GM12878 (cell line): ENCODE measurements around the gene ZNF629.
"Not testable (repeated sequence)": the region's sequence is repeated elsewhere in the genome, so short reads cannot be mapped to it uniquely, and the experiment has no call there.

ENCODE experiments used
- CTCF ChIP-seq, 3 experiments: IDR thresholded peaks in 2 of 3; conservative IDR thresholded peaks in 1 of 3; 2 replicates each; pipeline ENCODE4 v1.5.1; 2011; ENCODE audit warnings: low read depth in 3 of 3, low read length in 3 of 3, mild to moderate bottlenecking in 3 of 3, control low read depth in 2 of 3, moderate library complexity in 2 of 3, inconsistent platforms in 1 of 3, mixed read lengths in 1 of 3; ENCODE audit not compliant: control insufficient read depth in 2 of 3, insufficient read depth in 1 of 3; ENCODE audit errors: extremely low read depth in 1 of 3
- EZH2 ChIP-seq: IDR thresholded peaks from 2 replicates; pipeline ENCODE4 v1.6.1; 2012; ENCODE audit warnings: low read depth, mild to moderate bottlenecking, control low read depth, inconsistent platforms, low read length, borderline replicate concordance; ENCODE audit not compliant: control insufficient read depth

GRCh38 chr16:30809675-30810074 lies 22.7 kb upstream of the ZNF629 start:
- TF ChIP-seq CTCF (IDR thresholded peaks at IDR 0.05 in 2 of 3, conservative IDR thresholded peaks at IDR 0.05 in 1 of 3; ENCODE audit: control insufficient read depth in 2 of 3, extremely low read depth in 1 of 3, insufficient read depth in 1 of 3, low read depth in 3 of 3, low read length in 3 of 3); EZH2: not testable (repeated sequence)
